Raji (cell line): ENCODE measurements around the gene CYP46A1.

Experiments
- POLR2A ChIP-seq: IDR thresholded peaks from 2 replicates; pipeline ENCODE4 v1.6.1; 2011; ENCODE audit warnings: low read depth, low read length, control low read depth; ENCODE audit not compliant: insufficient read depth

The CYP46A1 gene

GRCh38 chr14:99677231-99678140 is 6.6 kb upstream of the CYP46A1 start:
- no peak for TF ChIP-seq POLR2A

DNA sequence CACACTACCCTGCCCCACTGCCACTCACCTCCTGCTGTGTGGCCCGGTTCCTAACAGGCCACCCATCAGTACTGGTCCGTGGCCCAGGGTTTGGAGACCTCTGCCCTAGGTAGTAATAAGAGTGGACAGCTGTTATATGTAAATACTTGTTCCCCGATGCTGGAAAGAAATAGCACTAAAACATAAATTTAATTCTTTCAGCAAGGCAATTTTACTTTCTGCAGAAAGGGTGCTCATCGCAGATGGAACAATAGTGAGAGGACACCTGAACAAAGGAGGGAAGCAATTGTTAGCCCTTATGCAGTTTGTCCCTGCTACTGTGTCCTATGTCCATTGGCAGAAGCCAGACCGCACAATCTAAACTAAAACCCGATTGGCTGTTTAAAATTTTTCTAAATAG is 5.9 kb upstream of the CYP46A1 start:
- no peak for TF ChIP-seq POLR2A

DNA sequence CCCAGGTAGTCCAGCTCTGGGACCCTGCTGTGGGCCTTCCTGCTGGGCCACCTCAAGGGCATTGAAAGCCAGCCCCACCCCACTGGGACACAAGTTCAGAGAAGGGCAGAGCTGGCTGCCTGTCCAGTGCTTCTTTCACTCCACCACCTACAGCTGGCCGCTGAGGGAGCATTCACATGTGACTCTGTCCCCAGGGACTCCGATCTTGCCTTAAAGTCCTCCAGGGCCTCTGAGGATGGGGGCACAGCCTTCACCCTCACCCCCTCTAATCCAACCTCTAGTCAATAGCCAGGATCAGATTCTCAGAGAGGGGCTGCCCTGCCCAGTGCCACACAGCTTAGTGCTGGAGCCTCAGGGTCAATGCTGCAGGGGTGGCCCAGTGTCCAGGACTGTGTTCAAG is 5.0 kb upstream of the CYP46A1 start:
- TF ChIP-seq POLR2A, result no peak

- no peak for TF ChIP-seq POLR2A
These were observed 4.6 kb upstream of the CYP46A1 start for GRCh38 chr14:99679543-99679942.

- no peak for TF ChIP-seq POLR2A
These were observed 4.1 kb upstream of the CYP46A1 start for GRCh38 chr14:99679996-99680395.

- TF ChIP-seq POLR2A, result no peak
These were observed 2.8 kb upstream of the CYP46A1 start for GRCh38 chr14:99681101-99681831.

GRCh38 chr14:99681832-99682148 is 2.3 kb upstream of the CYP46A1 start:
- TF ChIP-seq POLR2A, result no peak

DNA sequence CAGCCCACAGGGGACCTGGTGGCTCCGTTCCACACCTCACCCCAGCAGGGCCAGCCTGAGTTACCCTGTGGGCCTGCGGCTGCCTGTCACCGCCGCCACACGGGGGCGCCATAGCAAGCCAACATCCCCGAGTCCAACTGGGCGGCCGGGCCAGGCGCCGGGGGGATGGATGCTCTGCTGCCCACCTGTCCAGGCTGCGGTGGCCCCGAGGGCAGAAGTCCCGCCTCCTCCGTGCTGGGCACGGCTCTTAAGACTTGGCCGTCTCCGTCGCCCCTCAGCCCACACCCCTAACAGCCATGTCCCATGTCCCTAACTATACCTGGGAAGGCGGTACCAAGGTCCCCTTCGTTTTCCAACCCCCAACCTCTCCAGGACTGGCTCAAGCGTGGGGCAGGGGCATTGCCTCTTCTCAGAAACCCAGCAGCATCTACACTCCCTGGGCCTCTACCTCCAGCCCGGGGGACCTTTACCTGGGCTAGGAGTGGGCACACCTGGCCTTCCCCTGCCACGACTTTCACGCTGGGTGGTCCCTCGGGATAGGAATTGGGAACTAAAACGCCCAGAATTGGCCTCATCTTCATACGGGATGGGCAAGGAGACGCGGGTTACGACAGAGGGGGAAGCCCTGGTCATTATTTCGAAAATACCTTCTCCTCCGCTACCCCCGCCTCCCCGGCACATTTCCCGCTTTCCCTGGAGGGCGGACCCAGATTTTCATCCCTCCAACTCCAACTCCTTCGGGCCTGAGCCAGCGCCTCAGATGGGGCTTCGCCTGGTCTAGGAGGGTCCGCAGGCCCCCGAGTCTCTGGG is 1.1 kb upstream of the CYP46A1 start:
- TF ChIP-seq POLR2A, result peak; percentile 46

- TF ChIP-seq POLR2A, result no peak
These were observed 374 bp downstream of the CYP46A1 start for GRCh38 chr14:99684410-99684934.

DNA sequence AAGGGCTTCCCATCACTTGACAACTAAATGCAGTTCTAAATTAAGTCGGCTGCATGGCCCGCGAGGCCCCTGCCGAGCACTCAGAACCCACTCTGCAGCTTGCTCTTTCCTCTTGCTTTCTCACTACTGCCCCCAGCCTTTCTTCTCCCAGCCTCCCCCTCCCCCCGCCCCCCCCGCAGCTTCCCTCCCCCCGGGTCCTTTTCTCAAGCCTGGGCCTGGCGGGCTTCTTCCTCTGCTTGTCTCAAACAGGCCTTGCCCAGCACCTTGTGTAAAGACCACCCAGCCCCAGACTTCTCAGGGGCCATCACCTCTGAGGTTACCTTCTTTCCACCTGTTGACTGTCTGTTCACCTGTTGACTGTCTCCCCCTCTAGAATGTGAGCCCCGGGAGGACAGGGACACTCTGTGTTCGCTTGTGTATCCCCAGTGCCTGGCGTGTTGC is 1.1 kb downstream of the CYP46A1 start:
- TF ChIP-seq POLR2A, result no peak

DNA sequence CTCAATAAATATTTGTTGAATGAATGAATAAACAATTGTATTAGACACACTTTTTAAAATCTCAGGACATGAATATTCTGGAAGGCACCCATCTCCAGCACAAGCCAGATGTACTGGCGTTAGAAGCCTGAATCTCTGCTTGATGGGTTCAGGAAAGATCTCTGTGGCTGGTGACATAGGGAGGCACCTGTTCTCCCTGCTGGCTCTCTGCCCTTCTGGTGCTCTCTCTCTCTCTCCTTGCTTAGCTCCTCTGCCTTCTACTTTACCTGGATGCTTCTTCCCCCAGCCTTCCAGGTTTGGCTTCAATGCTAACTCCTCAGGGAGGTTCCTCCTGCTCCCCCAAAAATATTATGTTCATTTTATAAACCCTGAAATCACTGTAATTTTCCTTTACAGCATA is 1.5 kb downstream of the CYP46A1 start:
- no peak for TF ChIP-seq POLR2A

- TF ChIP-seq POLR2A, result no peak
These were observed 2.6 kb downstream of the CYP46A1 start for GRCh38 chr14:99686557-99687283.

DNA sequence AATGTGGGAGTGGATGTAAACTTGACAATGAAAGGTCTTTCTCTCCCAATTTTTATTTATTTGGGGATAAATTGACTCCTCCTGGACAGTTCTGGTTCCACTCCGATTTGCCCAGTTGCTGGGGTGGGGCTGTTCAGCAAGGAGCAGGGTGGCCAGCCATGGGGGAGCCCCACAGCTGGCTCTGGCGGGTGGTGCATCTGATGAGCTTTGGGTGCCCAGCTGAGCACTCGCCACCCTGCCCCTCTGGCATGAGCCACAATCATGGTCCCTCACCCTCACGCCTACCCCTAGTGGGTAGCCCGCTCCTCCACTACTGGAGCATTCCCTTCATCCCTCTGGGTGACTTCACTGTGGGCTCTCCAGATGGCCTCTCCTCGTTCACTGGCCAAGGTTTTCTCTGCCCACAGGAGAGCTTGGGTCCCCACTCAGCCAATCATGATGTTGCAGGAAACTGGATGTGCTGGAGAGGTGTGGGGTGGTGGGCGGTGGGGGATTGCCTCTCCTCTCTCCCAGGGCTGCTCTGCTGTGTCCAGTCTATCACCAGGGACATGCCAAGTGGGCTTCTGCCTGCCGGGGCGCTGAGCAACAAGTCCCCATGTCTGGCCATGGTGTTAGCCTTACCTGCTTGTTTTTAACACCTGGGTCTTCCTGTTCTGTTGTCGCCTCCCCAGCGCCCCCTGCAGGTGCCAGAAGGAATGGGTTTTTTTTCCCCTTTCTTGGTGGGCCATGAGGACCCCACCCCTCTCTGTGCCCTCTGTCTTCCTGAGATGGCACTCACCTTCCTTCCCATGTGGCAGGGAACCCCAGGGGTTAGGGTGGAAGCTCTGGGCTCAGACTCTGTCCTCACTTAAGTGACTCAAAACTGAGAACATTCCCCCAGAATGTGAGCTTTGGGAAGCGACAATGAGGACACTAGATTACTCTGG is 3.4 kb downstream of the CYP46A1 start:
- no peak for TF ChIP-seq POLR2A

- TF ChIP-seq POLR2A, result no peak
These were observed 4.1 kb downstream of the CYP46A1 start for GRCh38 chr14:99688210-99688581.
